ENCODE results near the gene VRK2.

VRK2 gene

GRCh38 chr2:58057707-58058530 is 11.3 kb downstream of the VRK2 start:
- Histone ChIP-seq H3K23ac (ENCODE audit: low read length) (no peak overlapping the region), H3K79me2 (ENCODE audit: control insufficient read depth, insufficient read depth, low read length, poor library complexity) (no peaks in the 10 kb centered on the region), H3K9me3 (ENCODE audit: insufficient read depth, low read depth, low read length) (no peaks in the 10 kb centered on the region)

GRCh38 chr2:58063641-58064040 is 17.0 kb downstream of the VRK2 start:
- no CpG with 5 or more reads among the region's 2 CpGs for WGBS (ENCODE audit: extremely low coverage, insufficient coverage, insufficient read length)
- Histone ChIP-seq H3K36me3 (ENCODE audit: control insufficient read depth in 1 of 2, insufficient read depth in 2 of 2, low read length in 2 of 2) (no peaks in the 10 kb centered on the region), H3K79me2 (ENCODE audit: control insufficient read depth, insufficient read depth, low read length, poor library complexity) (no peaks in the 10 kb centered on the region), H3K9ac (ENCODE audit: low read length) (no peak overlapping the region), H3K9me3 (ENCODE audit: insufficient read depth, low read depth, low read length) (no peaks in the 10 kb centered on the region), H3K23ac (ENCODE audit: low read length) (no peak overlapping the region), H3K27me3 (ENCODE audit: insufficient read depth, low read length) (no peaks in the 10 kb centered on the region), H3K79me1 (ENCODE audit: low read length) (no peaks in the 10 kb centered on the region), H3K14ac (ENCODE audit: low read length) (no peak overlapping the region), H4K12ac (ENCODE audit: low read depth, low read length) (no peak overlapping the region), H2BK5ac (ENCODE audit: low read depth, low read length, poor library complexity) (no peak overlapping the region), H3K4me1 (ENCODE audit: control insufficient read depth in 1 of 2, insufficient read depth in 2 of 2, low read length in 2 of 2) (no peaks in the 10 kb centered on the region), H2AK5ac (ENCODE audit: low read length) (no peak overlapping the region), H2BK12ac (ENCODE audit: low read length) (no peak overlapping the region), H4K91ac (ENCODE audit: low read depth, low read length) (no peak overlapping the region), H2BK120ac (ENCODE audit: insufficient read depth, low read length, poor library complexity) (no peak overlapping the region), H3K4me2 (ENCODE audit: low read length) (no peak overlapping the region), H3K18ac (ENCODE audit: low read length) (no peak overlapping the region), H4K8ac (ENCODE audit: low read depth, low read length) (no peak overlapping the region), H3K27ac (ENCODE audit: low read depth, low read length) (no peak overlapping the region), H2AFZ (ENCODE audit: insufficient read depth, low read length, poor library complexity) (no peak overlapping the region), H3K4ac (ENCODE audit: low read depth, low read length) (no peak overlapping the region), H3K4me3 (ENCODE audit: low read depth, low read length) (no peak overlapping the region)
- peak; percentile 26 to 86 for DNase-seq

More at GRCh38 chr2:58057707-58058530, 11.3 kb downstream of the VRK2 start:
- H4K8ac ChIP-seq (ENCODE audit: low read depth, low read length), result no peak overlapping the region
- H3K27ac ChIP-seq (ENCODE audit: low read depth, low read length), result no peak overlapping the region
- H2BK120ac ChIP-seq (ENCODE audit: insufficient read depth, low read length, poor library complexity), result no peak overlapping the region
- DNase-seq, result no peak
- H3K4me3 ChIP-seq (ENCODE audit: low read depth, low read length), result no peak overlapping the region
- no peak overlapping the region for H2AK5ac ChIP-seq (ENCODE audit: low read length)
- no peaks in the 10 kb centered on the region for H3K79me1 ChIP-seq (ENCODE audit: low read length)
- no peak overlapping the region for H3K9ac ChIP-seq (ENCODE audit: low read length)
- H3K27me3 ChIP-seq (ENCODE audit: insufficient read depth, low read length), result no peaks in the 10 kb centered on the region
- H2AFZ ChIP-seq (ENCODE audit: insufficient read depth, low read length, poor library complexity), result no peak overlapping the region
- no peak overlapping the region for H4K12ac ChIP-seq (ENCODE audit: low read depth, low read length)
- no peak overlapping the region for H2BK12ac ChIP-seq (ENCODE audit: low read length)
- no CpG with 5 or more reads among the region's 6 CpGs for WGBS (ENCODE audit: extremely low coverage, insufficient coverage, insufficient read length)
- no peak overlapping the region for H3K4me2 ChIP-seq (ENCODE audit: low read length)
- H3K18ac ChIP-seq (ENCODE audit: low read length), result no peak overlapping the region
- H2BK5ac ChIP-seq (ENCODE audit: low read depth, low read length, poor library complexity), result no peak overlapping the region
- H3K4me1 ChIP-seq (ENCODE audit: control insufficient read depth in 1 of 2, insufficient read depth in 2 of 2, low read length in 2 of 2), result no peaks in the 10 kb centered on the region
- no peak overlapping the region for H4K91ac ChIP-seq (ENCODE audit: low read depth, low read length)
- no peak overlapping the region for H3K4ac ChIP-seq (ENCODE audit: low read depth, low read length)
- peaks cover 0 to 3% of the 10 kb centered on the region in 2 experiments for H3K36me3 ChIP-seq (ENCODE audit: control insufficient read depth in 1 of 2, insufficient read depth in 2 of 2, low read length in 2 of 2)
- H3K14ac ChIP-seq (ENCODE audit: low read length), result no peak overlapping the region

GRCh38 chr2:58064086-58064485 is 17.5 kb downstream of the VRK2 start:
- no peak overlapping the region for H2AFZ ChIP-seq (ENCODE audit: insufficient read depth, low read length, poor library complexity)
- no peak overlapping the region for H3K4ac ChIP-seq (ENCODE audit: low read depth, low read length)
- H4K91ac ChIP-seq (ENCODE audit: low read depth, low read length), result no peak overlapping the region
- peak; percentile 14 to 82 for DNase-seq
- no peak overlapping the region for H3K27ac ChIP-seq (ENCODE audit: low read depth, low read length)
- H3K18ac ChIP-seq (ENCODE audit: low read length), result no peak overlapping the region
- no peak overlapping the region for H2BK120ac ChIP-seq (ENCODE audit: insufficient read depth, low read length, poor library complexity)
- no peaks in the 10 kb centered on the region for H3K79me2 ChIP-seq (ENCODE audit: control insufficient read depth, insufficient read depth, low read length, poor library complexity)
- H3K4me3 ChIP-seq (ENCODE audit: low read depth, low read length), result no peak overlapping the region
- H3K36me3 ChIP-seq (ENCODE audit: control insufficient read depth in 1 of 2, insufficient read depth in 2 of 2, low read length in 2 of 2), result no peaks in the 10 kb centered on the region
- no peak overlapping the region for H3K14ac ChIP-seq (ENCODE audit: low read length)
- H4K8ac ChIP-seq (ENCODE audit: low read depth, low read length), result no peak overlapping the region
- H4K12ac ChIP-seq (ENCODE audit: low read depth, low read length), result no peak overlapping the region
- no peak overlapping the region for H3K4me2 ChIP-seq (ENCODE audit: low read length)
- H3K9ac ChIP-seq (ENCODE audit: low read length), result no peak overlapping the region
- H3K79me1 ChIP-seq (ENCODE audit: low read length), result no peaks in the 10 kb centered on the region
- H3K4me1 ChIP-seq (ENCODE audit: control insufficient read depth in 1 of 2, insufficient read depth in 2 of 2, low read length in 2 of 2), result no peaks in the 10 kb centered on the region
- H2BK5ac ChIP-seq (ENCODE audit: low read depth, low read length, poor library complexity), result no peak overlapping the region
- H2AK5ac ChIP-seq (ENCODE audit: low read length), result no peak overlapping the region
- no peak overlapping the region for H2BK12ac ChIP-seq (ENCODE audit: low read length)
- no peaks in the 10 kb centered on the region for H3K27me3 ChIP-seq (ENCODE audit: insufficient read depth, low read length)
- no peaks in the 10 kb centered on the region for H3K9me3 ChIP-seq (ENCODE audit: insufficient read depth, low read depth, low read length)
- no CpG with 5 or more reads among the region's 2 CpGs for WGBS (ENCODE audit: extremely low coverage, insufficient coverage, insufficient read length)
- no peak overlapping the region for H3K23ac ChIP-seq (ENCODE audit: low read length)

GRCh38 chr2:58065248-58065647 is 18.6 kb downstream of the VRK2 start:
- no peaks in the 10 kb centered on the region for H3K36me3 ChIP-seq (ENCODE audit: control insufficient read depth in 1 of 2, insufficient read depth in 2 of 2, low read length in 2 of 2)
- no peak overlapping the region for H3K4me3 ChIP-seq (ENCODE audit: low read depth, low read length)
- H4K8ac ChIP-seq (ENCODE audit: low read depth, low read length), result no peak overlapping the region
- H2BK5ac ChIP-seq (ENCODE audit: low read depth, low read length, poor library complexity), result no peak overlapping the region
- H4K12ac ChIP-seq (ENCODE audit: low read depth, low read length), result no peak overlapping the region
- H3K4me1 ChIP-seq (ENCODE audit: control insufficient read depth in 1 of 2, insufficient read depth in 2 of 2, low read length in 2 of 2), result no peaks in the 10 kb centered on the region
- no peaks in the 10 kb centered on the region for H3K27me3 ChIP-seq (ENCODE audit: insufficient read depth, low read length)
- no peak overlapping the region for H3K23ac ChIP-seq (ENCODE audit: low read length)
- H3K14ac ChIP-seq (ENCODE audit: low read length), result no peak overlapping the region
- H3K4ac ChIP-seq (ENCODE audit: low read depth, low read length), result no peak overlapping the region
- no peaks in the 10 kb centered on the region for H3K9me3 ChIP-seq (ENCODE audit: insufficient read depth, low read depth, low read length)
- H3K79me1 ChIP-seq (ENCODE audit: low read length), result no peaks in the 10 kb centered on the region
- no peak overlapping the region for H3K18ac ChIP-seq (ENCODE audit: low read length)
- no peak overlapping the region for H3K27ac ChIP-seq (ENCODE audit: low read depth, low read length)
- no peak overlapping the region for H2AFZ ChIP-seq (ENCODE audit: insufficient read depth, low read length, poor library complexity)
- H3K4me2 ChIP-seq (ENCODE audit: low read length), result no peak overlapping the region
- DNase-seq, result no peak
- no peak overlapping the region for H2BK120ac ChIP-seq (ENCODE audit: insufficient read depth, low read length, poor library complexity)
- no peaks in the 10 kb centered on the region for H3K79me2 ChIP-seq (ENCODE audit: control insufficient read depth, insufficient read depth, low read length, poor library complexity)
- H3K9ac ChIP-seq (ENCODE audit: low read length), result no peak overlapping the region
- no peak overlapping the region for H4K91ac ChIP-seq (ENCODE audit: low read depth, low read length)
- no CpG with 5 or more reads among the region's 1 CpG for WGBS (ENCODE audit: extremely low coverage, insufficient coverage, insufficient read length)
- no peak overlapping the region for H2AK5ac ChIP-seq (ENCODE audit: low read length)
- no peak overlapping the region for H2BK12ac ChIP-seq (ENCODE audit: low read length)

All from trophoblast cell (in vitro differentiated cells and primary cell).